HPDE6-E6E7 (cell line): Measurements from ENCODE around the gene VAV2.
"Not testable (repeated sequence)": the region's sequence is repeated elsewhere in the genome, so short reads cannot be mapped to it uniquely, and the experiment has no call there.

Experiments
- DNase-seq: peaks from one replicate; pipeline ENCODE4 v3.0.0; 2011; ENCODE audit warnings: missing footprints; ENCODE audit errors: extremely low spot score

The VAV2 gene

DNA sequence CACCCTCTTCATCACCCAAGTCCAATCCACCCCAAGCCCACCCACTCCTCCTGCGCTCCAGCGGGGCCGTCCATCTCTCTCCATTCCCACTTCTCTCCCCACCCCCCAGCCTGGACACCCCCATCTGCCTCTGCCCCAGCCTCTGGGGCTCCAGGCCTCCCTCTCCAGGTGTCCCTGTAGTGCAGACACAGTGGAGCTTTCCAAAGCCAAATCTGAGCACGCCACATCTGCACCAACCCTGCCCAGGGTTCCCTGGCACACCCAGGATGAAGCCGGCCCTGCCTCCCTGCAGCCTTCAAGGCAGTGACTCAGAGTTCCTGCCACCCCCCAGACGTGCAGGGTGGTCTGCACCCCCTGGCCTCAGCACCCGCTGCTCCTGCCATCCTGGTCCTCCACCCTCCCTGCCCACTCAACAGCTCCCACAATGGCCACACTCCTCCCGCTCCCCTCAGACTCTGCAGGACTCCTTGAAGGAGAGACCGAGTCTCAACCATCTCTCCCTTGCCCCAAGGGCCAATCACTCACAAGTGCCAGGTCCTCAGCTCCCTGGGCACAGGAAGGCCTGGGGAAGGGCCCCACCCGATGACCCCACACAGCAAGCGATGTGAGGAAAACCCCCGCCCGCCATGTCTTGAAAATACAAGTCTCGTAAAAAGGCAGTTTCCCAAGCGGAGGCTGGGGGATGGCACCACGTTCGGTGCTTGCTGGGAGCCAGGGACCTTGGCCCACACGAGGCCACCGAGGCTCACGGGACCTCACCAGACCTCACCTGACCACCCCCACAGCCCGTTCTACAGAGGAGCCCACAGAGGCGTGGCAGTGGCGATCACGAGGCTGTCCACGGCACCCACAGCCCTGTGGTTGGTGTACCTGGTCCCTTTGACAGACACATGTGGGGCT, 22.2 kb downstream of the VAV2 start:
- no peak for DNase-seq

DNA sequence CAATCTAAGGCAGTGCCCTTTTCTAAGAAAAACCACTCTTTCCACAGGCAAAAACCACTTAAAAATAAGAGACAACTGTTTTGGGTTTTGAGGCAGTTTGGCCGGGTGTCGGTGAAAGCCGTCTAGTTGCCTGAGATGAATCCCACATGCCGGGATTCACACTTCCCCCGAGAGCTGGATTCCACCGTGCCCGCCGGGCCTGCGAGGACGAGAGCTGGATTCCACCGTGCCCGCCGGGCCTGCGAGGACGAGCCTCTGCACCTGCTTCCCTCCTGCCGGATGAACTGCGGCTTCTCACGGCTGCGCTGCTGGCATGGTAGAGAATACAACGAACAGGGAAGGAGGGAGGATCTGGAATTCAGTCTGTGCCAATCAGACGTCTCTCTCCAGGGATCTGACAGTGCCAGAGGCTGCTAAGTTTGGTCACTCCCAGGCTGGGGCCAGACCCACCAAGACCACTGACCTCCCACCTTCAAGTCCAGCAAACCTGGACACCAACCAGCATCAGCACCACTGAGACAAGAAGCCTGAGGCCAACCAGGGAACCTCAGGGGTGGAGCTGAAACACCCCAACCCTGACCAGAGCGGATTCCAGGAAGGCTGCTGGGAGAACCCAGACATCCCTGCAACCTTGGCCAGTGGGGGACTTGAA, 23.0 kb downstream of the VAV2 start:
- DNase-seq = no peak

DNA sequence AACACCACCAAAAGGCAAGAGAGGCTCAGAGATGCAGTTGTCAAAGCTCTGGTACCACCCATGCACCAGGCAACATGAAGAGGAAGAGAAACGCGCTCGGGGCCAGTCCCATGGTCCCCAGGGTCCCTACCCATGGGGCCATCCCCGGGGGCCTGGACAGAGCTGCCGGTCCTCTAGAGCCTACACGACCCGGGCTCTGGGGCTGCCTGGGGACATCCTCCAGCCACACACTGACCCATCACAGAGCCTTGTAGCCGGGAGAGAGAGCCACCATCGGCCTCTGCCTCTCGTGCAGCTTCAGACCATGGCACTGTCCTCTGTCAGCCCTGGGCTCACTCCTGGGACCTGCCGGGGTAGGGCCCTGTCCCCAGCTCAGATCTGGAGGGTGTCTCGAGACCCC, 23.7 kb downstream of the VAV2 start:
- DNase-seq = no peak

DNA sequence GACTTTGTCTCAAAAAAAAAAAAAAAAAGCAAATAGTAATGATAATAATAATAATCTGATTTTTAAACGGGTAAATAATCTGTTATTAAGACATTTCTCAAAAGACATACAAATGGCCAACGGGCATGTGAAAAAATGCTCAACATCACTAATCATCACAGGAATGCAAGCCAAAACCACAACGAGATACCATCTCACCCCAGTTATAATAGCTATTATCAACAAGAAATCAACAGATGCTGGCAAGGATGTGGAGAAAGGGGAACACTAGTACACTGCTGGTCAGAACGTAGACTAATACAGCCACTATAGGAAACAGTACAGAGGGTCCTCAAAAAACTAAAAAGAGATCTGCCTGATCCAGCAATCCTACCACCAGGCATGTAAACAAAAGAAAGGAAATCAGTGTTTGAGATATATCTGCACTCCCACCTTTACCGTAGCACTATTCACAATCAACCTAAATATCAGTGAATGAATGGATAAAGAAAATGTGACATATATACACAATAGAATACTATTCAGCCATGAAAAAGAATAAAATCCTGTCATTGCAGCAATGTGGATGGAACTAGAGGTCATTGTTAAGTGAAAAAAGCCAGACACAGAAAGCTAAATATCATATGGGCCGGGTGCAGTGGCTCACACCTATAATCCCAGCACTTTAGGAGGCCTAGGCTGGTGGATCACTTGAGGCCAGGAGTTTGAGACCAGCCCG, 24.9 kb downstream of the VAV2 start:
- DNase-seq = no peak

DNA sequence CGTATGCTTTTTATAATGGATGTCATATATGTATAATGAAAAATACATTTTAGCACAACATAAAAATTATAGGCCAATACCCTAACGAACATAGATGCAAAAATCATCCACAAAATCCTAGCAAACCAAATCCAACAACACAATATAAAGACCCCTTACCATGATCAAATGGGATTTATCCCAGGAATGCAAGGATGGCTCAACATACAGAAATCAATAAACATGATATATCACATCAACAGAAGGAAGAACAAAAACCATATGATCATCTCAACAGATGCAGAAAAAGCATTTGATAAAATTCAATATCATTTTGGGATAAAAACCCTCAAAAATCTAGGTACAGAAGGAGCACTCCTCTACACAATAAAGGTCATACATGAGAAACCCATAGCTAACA, 27.7 kb downstream of the VAV2 start:
- DNase-seq = no peak

DNA sequence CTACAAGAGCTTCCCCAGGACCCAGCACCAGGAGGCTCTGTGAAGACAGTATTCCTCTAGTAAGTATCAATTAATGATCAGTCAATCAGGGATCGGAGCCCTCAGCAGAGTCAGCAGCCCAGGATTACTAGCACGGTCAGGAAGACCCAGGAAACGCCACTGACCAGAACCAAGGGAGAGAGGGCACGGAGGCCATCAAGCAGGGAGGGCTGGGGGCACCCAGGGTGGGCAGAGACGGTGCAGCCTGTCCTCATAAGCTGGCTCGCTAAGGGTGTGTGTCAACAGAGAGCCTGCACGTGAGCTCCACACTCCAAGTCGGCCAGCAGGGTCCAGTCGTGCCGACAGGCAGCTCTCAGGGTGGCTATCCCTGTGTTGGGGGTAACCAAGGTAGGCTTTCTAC, 29.0 kb downstream of the VAV2 start:
- no peak for DNase-seq

DNA sequence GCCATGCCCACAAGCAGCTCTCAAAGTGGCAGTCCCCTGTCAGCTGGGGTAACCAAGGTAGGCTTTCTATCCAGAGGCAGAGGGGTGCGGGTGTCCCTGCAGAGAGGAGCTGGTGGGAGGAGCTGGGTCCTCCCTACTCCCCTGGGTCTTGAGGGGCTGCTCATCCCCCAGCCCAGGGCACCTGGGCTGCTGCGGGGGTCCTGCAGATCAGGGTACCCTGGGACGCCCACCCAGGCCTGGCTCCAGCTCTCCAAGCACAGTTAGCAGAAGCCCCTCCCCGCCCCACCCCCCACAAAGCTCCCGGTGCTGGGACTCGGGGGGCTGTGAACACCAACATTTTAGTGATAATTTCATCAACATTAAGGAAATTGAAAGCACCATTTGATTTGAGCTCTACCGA, 29.8 kb downstream of the VAV2 start:
- no peak for DNase-seq

DNA sequence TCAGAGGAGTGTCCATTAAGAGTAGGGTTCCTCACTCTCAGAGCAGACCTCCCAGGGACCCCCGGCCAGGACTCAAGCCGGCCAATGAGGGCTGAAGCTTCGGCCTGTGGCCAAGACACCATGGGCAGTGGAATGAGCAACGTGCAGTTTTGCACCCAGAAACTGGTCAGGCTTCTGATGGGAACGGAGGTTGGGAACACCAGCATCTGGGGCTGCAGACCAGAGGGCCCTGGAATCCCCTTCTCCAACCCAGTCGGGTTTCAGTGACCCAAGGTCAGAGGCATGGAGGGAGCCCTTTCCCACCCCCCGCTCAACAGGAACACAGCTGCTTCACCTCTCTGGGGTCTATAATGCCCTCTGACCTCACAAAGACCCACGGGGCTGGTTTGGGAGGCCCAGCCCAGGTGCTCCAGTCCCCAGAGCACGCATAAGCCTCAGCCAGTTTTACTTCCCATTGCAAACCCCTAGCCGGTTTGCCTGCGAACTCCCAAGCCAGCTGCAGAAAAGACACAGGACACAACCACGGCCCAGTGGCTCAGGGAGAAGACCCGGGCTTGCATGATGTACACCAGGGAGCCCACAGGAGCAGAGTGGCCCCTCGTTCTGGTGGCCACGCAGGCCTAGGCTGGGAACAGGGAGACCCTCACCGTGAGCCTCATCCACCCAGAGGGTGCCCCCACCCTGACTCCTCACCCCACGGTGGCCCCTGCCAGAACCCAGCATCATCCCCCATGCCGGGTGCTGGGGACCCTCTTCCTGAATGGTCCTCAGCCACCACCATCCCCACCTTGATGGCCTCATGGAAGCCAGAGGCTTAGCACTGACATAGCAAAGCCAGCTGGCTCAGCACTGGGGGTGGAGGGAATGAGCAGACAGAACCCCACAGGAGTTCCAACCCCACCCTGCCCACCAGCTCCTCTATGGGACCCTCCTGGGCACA, 30.6 kb downstream of the VAV2 start:
- no peak for DNase-seq

DNA sequence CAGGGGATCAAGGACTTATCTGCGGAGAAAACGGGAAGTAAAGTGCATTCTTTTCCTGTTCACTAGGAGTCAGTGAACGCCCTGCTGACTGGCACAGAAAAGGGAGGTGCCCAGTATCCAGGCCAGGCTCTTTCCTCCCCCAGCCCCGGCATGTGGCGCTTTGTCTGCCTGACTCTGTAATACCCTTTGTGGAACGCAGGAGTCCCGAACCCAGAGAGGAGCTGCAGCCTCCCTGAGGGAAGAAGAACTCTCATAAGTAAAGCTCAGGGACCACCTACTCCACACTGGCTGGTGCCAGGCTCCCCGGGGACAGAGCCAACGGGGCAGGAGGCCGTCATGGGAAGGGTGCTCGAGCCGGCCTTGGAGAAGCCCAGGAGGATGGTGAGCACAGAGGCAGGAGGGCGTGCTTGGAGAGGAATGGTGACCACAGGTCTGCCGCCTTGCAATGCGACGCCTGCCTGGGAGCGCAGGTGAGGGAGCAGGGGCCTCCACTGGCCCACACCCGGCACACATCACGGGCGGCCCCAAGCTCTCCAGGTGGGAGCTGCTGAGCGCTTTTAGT, 31.5 kb downstream of the VAV2 start:
- peak; percentile 35 for DNase-seq

DNA sequence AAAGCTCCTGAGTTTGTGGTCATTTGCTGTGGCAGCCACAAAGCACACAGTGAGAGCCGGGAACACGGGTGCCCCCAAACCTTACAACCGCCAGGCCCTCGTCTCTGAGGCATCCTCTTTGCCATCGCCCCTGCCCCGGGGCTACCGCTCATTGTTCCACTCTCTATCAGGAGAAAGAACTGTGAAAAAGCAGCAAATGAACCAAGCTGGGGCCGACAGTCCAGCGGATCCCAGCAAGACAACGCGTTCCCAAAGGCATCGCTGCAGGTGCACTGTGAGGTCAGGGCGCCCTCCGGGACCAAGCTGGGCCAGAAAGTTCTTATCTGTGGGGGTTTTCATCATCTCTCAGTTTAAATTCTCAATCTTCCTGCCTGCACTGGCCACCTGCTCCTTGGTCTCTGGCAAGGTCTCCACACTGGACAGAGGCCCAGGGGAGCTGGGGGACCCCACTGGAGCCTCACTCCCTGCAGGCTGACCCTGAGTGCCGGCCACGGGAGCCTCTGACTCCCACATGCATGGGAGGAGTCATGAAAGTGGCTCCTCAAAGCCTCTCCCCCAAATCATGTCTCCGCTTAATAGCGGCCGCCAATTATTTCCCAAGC, 32.1 kb downstream of the VAV2 start:
- DNase-seq = no peak

DNA sequence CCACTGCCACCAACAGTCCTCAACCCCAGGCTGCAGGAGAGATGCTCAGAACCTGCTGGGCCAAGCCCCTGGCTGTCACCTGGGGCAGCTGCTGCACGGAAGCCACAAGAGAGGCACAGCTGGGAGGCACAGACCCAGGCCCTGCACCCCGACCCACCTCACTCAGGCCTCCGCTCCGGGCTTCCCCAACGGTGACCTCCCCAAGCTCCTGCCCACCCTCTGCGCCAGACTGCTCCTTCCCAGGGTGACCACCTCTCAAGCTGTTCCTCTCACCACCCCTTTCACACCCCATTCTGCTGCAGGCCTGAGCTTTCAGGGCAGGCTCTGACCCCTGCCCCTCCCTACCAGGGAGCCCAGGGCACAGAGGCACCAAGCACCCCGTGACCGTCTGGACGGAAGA, 33.0 kb downstream of the VAV2 start:
- DNase-seq = no peak

DNA sequence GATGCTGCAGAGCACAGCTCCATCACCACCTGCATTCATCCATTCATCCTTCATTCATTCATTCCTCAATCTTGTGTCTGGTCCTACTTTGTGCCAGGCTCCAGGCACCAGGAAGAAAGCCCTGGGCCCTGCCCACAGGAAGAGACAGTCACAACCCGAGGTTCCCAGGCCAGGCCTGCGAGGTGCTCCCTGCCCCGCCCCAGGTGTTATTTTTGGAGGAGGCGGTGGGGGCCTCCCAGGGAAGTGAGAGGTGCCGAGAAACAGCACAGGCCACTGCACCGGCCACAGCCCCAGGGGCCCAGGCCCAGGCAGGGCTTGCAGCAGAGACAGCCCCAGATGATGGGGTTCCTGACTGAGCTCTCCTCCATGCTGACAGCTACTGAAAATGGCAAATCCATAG, 33.4 kb downstream of the VAV2 start:
- DNase-seq = peak; percentile 34

DNA sequence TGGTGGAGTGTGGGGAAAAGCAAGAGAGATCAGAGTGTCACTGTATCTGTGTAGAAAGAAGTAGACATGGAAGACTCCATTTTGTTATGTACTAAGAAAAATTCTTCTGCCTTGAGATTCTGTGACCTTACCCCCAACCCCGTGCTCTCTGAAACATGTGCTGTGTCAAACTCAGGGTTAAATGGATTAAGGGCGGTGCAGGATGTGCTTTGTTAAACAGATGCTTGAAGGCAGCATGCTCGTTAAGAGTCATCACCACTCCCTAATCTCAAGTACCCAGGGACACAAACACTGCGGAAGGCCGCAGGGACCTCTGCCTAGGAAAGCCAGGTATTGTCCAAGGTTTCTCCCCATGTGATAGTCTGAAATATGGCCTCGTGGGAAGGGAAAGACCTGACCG, 34.4 kb downstream of the VAV2 start:
- not testable (repeated sequence) for DNase-seq

DNA sequence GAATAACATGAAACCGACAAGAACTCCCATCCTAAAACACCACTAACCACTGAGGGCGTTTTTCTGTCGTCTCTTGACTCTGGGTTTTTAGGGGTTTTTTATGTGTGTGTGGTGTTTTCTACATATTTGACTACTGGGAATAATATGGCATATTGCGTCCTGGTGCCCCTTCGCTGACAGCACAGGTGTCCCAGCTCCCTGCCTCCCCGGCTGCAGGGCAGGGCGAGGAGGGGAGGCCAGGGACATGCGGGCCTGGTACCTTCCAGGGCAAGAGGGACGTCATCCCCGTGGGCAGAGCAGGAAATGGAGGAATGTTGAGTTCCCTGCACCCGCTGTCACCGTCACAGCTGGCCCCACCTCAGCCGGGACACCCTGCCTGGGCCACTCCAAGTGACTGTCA, 34.8 kb downstream of the VAV2 start:
- no peak for DNase-seq

DNA sequence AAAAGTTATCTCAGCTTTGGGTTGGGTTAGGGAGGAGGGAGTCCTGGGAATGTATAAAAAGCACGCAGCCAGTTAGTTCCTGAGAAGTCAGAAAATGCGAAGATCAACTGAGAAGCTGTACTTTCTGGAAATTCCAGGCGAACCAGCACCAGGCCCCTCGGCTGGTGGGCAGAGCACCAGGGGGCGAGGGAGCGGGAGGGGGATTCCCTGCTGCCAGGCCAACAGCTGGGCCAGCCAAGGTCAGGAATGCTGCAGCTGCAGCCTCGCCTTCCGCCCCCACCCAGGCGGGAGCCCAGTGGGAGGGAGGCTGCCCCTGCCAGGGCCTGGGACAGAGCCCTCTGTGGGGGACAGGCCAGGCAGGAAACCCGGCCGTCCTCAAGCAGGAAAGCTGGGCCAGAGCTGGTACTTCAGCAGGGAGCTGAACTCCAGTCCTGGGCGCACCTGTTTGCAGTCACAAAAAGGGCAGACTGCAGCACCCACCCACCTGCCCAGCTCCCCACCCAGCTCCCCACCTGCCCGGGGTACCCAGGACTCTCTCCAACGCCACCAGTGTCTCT, 35.5 kb downstream of the VAV2 start:
- no peak for DNase-seq

DNA sequence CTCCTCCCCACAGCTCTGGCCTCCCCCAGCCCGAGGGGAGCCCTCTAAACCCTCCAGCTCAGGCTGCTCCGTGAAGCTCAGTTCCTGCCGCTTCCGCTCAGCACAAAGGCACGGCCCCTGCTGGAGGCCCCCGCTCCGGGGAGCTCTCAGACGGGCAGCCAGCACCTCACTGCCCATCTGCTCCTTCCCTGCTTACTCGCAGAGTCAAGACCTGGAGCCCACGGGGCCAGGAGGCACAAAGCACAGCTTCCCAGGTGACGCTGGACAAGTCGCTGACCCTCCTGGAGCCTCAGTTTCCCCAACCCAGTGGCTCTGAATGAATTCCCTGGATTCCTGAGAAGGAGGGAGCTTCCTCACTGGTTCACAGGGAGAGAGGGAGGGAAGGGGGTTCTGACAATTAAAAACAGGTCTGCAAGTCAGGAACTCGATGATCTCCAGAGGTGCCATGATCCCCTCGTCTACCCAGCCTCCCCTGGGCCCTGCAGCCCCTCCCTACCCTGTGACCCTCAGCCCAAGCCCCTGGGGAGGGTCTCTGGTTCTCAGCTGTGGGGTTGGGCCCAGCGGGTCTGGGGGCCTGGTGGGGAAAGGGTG, 36.2 kb downstream of the VAV2 start:
- no peak for DNase-seq

DNA sequence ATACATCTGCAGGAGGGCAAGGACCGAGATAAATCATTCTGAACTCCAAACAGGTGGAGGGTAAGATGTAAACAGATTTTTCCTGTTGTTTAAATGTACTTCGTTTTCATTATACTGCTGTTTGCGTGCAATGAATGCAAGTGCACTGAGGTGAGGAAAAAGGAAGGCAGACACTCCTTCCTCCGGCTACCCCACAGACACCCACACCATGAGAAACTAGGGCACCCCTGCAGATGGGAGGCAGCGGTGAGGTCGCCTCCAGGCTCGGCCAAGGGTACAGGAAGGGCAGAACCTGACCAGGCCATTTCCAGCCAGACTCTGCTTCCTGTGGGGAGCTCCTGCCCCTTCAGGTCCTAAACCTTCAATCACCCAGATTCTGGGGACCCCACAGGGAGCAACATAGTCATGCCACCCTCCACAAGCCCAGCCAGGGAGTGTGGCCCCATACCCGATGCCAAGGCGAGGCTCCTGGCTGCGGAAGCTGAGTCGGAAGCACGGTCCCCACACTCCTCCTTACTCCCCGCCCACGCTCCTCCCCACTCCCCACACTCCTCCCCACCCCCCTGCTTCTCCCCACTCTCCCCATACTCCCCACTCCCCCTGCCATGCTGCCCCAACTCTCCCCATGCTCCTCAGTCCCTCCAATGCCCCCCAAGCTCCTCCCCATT, 37.1 kb downstream of the VAV2 start:
- no peak for DNase-seq

DNA sequence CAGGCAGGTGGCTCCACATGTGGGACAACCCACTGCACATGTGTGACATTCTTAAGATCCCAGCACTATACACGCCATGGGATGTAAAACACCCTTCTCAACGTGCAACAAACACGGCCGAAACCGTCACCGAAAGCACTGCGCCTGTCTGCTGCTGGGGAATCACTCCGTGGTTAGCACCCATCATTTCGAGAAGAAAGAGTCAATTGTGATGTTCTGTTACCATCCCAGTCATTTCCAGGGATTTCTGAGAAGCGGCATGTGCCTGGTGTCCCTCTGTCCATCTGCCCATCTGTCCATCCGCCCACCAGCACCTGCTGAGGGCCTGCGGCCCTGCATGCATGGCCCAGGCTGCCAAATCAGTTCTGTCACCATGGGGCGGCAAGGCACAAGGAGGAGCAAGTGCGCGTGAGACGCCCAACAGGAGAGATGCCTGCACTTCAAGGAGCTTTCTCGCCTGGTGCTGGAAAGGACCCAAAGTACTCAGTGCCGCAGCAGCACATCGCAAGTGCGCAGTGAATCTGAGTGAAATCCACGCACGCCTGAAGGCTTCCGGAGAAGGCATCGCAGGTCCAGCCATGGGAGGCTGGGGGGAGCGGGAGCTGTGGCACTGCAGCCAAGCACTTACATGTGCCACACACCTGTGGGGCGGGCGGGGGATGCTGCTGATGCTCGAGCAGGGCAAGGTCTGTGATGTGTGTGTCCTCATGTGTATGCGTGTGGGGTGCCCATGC, 38.0 kb downstream of the VAV2 start:
- no peak for DNase-seq

DNA sequence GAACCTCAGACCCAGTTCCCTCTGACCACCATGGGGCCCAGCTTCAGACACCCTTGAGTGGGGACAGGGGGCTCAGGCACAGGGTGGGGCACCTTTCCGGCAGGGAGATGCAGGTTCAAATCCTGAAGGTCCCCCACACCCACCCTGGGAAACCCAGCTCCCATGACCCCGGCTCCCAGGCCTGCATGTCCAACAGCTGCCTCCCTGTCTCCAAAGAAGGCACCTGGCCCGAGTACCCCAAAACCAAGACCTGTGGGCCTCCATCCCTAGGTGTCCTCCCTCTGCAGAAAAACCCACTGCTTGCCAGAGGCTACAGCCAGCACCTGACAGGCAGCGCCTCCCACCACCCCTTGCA, 38.5 kb downstream of the VAV2 start:
- no peak for DNase-seq
